AG04449 (cell line): ENCODE data around the gene MOBP.
"Not testable (repeated sequence)": the region's sequence is repeated elsewhere in the genome, so short reads cannot be mapped to it uniquely, and the experiment has no call there.

Source experiments
- CTCF ChIA-PET: fragments of 350-600 bp; formaldehyde crosslinking; extraction: SDS; loops from one replicate; lab custom pipeline; 2021; ENCODE audit warnings: antibody characterized with exemption; lab: Yijun Ruan, JAX
- POLR2A ChIA-PET: fragments of 400-600, 350-600 bp; formaldehyde crosslinking; extraction: SDS; loops from one replicate; lab custom pipeline; 2020; ENCODE audit warnings: antibody characterized with exemption, inconsistent platforms; lab: Yijun Ruan, JAX
- DNase-seq: peaks from one replicate; pipeline ENCODE4 v3.0.0-alpha.2; 2010; ENCODE audit warnings: low read depth, low spot score
- H3K4me3 ChIP-seq: 2 replicates; pipeline ENCODE4 v1.5.1; 2011; ENCODE audit warnings: low read depth, mild to moderate bottlenecking, control low read depth, low read length
- CTCF ChIP-seq: IDR thresholded peaks from one replicate; pipeline ENCODE4 v1.5.1; 2011; ENCODE audit warnings: mild to moderate bottlenecking, moderate library complexity, low read length, control low read depth, inconsistent platforms; ENCODE audit not compliant: insufficient read depth; ENCODE audit errors: missing control alignments

MOBP gene

GRCh38 chr3:39447637-39448483 lies 19.6 kb upstream of the MOBP start:
- CTCF ChIA-PET, result interaction anchor here (0.6 to 5.8 kb wide), 24 partner anchors 9 to 94 kb away, joined by 3 to 60 read pairs (median 4); partner anchors contain the start of gene MOBP
- no peak overlapping the region for H3K4me3 ChIP-seq
- POLR2A ChIA-PET, result no interaction called here
- TF ChIP-seq CTCF, result peak; percentile 85
- DNase-seq, result peak; percentile 45

- CTCF ChIA-PET, result interaction anchor here (0.6 to 5.8 kb wide), 18 partner anchors 10 to 730 kb away, joined by 3 to 60 read pairs (median 4); no protein-coding TSS in a partner anchor
- TF ChIP-seq CTCF, result no peak
Observed at GRCh38 chr3:39448506-39449233, 18.8 kb upstream of the MOBP start.

GRCh38 chr3:39449796-39450195 lies 17.7 kb upstream of the MOBP start:
- H3K4me3 ChIP-seq, result no peak overlapping the region
- no peak for DNase-seq
- CTCF ChIA-PET, result interaction anchor here (1.5 to 5.8 kb wide), 3 partner anchors 9 to 729 kb away, joined by 4 to 60 read pairs (median 42); no protein-coding TSS in a partner anchor

More at GRCh38 chr3:39448506-39449233, 18.8 kb upstream of the MOBP start:
- DNase-seq, result no peak
- H3K4me3 ChIP-seq, result no peak overlapping the region
- POLR2A ChIA-PET, result no interaction called here

GRCh38 chr3:39453134-39453533 lies 14.3 kb upstream of the MOBP start:
- CTCF ChIA-PET, result no interaction called here
- POLR2A ChIA-PET, result no interaction called here
- H3K4me3 ChIP-seq, result no peak overlapping the region
- no peak for DNase-seq
- no peak for TF ChIP-seq CTCF

More at GRCh38 chr3:39449796-39450195, 17.7 kb upstream of the MOBP start:
- TF ChIP-seq CTCF, result no peak
- POLR2A ChIA-PET, result no interaction called here

- DNase-seq, H3K4me3 ChIP-seq, POLR2A ChIA-PET, CTCF ChIA-PET: not testable (repeated sequence)
Observed at GRCh38 chr3:39453872-39454271, 13.6 kb upstream of the MOBP start.

GRCh38 chr3:39454591-39455217 lies 12.8 kb upstream of the MOBP start:
- H3K4me3 ChIP-seq, result no peak overlapping the region
- TF ChIP-seq CTCF, result no peak
- POLR2A ChIA-PET, result no interaction called here
- no peak for DNase-seq
- CTCF ChIA-PET, result interaction anchor here (0.6 kb wide), 1 partner anchor 1465 kb away, joined by 3 read pairs; no protein-coding TSS in a partner anchor
